Activated gamma-delta T cell (primary cell): ENCODE results near the gene HSD17B14.
A peak's percentile ranks its signal among the peaks of the same experiment; 100 is the strongest.
"Not testable (repeated sequence)": the region's sequence is repeated elsewhere in the genome, so short reads cannot be mapped to it uniquely, and the experiment has no call there.

Experiments
- DNase-seq: peaks from one replicate; lab custom pipeline; 2025; lab: John Stamatoyannopoulos, UW

HSD17B14 gene

DNA sequence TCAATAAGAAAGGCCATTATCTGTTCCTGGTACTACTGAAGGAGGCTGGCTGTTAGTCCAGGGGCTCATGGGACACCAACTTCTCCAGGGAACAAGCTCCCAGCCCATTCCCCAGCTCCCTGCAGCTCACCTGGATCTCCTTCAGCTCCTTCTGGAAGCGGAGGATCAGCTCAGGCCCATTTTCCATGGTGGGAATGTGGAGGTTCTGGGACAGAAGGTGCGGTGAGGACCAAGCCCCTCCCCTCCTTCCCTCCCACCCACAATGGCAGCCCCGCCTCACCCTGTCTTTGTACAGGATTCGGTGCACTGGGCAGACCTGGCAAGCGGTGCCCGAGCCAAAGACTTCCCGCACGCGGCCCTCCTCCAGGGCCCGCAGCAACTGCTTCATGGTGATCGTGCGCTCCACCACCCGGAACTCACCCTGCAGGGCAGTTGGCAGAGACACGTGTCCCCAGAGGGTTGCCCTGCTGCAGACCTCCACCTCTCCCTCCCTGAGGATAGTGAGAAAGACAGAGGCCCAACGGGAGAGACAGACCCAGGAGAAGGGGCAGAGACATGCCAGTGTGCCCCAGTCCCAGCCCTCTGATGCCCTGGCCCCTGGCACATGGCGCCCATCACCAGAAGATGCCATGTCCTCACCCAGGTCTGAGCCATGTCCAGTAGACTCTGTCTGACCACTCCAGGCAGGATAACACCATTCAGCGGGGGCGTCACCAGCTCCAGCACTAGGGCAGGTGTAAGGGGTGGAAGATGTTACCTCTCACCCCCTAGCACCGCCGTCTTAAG, 39.8 kb downstream of the HSD17B14 start:
- no peak for DNase-seq

DNA sequence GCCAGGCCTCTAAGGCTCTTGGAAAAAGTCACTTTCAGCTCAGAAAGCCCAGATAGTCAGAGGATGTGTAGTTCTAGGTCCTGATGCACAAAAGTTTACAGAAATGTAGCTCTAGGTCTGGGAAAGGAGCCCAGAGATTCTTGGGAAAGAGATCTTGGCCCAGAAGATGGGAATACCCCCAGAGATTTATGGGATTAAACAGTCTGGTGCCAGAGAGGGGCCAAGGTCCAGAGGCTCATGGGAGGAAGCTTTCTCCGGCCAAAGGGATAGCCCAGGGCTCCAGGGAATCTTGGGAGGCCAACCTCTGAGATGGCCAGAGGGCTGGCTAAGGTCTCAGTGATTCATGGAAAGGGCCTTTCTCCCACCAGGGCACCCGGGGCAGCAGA, 40.6 kb downstream of the HSD17B14 start:
- DNase-seq, result no peak

DNA sequence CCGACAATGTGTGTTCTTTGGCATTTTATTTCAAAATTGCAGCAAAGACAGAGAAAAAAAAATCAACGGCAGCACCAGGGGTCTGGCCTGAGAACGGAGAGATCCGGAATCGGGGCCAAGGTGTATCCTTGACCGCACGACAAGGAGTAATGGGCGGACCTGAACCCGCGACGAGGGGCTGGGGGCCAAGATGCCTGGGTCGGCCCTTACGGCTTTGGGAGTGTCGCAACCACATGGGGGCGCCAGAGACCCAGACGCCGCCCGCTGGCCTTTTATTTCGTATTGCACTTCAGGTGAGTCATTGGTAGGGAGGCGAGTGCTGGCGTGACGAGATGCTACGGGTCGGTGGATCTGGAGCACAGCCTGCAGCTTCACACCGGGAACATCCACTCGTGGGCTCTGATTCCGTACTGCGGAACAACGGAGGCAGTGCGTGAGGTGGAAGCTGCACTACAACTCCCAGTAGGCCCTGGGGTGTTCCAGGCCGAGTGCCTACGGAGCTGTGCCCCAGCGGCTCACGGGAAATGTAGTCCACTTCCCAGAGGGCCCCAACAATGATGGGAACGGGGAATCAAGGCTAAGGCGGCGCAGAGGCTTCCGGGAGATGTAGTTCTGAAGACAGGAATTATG, 41.1 kb downstream of the HSD17B14 start:
- DNase-seq, result peak; percentile 43

DNA sequence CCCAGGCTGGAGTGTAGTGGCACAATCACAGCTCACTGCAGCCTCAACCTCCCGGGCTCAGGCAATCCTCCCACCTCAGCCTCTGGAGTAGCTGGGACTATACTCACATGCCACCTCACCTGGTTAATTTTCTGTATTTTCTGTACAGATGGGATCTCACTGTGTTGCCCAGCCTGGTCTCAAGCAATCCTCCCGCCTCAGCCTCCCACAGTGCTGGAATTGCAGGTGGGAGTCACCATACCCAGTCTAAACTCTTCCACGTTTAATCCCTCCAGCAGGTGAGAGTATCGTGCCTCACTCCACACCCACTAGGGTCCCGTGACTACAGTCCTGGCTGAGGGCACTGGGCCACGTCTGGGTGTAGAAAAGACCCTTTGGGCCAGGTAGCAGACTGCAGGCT, 42.0 kb downstream of the HSD17B14 start:
- no peak for DNase-seq

DNA sequence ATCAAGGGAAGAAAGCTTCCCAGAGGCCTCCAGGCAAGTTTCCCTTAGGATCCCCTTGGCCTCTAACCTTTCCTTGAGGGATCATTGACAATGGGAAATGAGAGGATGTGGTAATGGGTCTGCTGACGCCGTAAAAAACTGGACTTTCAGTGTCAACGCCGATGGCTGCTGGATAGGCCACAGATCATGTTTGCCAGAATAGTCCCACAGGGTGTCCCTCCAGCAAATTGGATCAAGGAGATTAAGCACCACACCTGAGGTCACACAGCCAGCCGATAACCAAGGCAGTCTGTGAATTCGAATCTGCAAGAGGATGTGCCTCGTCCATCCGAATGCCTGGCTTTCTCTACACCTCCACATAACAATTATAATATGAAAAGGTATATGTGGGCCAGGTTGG, 43.0 kb downstream of the HSD17B14 start:
- no peak for DNase-seq

DNA sequence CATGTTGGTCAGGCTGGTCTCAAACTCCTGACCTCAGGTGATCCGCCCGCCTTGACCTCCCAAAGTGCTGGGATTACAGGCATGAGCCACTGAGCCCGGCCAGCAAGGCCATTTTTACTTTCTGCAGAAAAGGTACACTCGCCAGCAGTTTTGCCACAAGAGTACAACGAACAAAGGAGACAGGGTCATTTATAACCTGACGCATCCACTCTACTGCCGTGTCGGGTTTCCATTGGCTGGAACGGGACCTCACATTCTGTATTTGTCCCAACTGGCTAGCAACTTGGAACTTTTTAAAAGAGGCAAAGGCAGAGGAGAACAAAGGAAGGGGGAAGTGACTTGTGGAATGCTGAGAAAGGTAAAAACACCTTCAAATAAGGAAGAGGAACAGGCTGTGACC, 49.0 kb downstream of the HSD17B14 start:
- DNase-seq, result not testable (repeated sequence)

DNA sequence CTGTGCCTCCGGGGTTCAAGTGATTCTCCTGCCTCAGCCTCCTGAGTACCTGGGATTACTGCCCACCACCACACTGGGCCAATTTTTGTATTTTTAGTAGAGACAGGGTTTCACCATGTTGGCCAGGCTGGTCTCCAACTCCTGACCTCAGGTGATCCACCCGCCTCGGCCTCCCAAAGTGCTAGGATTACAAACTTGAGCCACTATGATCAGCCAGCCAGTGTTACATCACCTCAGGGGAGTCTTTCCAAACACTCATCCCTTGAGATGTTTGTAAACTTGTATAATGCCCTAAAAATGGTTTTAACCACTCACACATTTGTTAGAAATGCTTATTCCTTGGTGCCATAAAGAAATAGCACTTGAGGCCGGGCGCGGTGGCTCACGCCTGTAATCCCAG, 49.9 kb downstream of the HSD17B14 start:
- not testable (repeated sequence) for DNase-seq

DNA sequence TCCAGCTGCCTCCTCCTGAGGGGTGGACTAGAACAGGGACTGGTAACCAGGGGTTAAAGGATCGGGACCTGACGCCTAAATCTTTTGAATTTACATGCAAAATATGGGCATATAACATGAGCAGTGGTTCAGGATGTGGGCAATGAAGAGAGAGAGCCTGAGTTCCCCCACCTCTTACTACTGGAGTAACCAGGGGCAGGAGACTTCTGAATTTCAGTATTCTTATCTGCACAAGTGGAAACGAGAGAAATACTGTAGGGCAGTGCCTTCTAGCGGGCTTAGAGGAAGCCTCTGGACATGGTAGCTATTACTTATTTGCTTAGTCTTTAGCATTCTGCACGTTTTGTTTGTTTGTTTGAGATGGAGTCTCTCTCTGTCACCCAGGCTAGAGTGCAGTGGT, 51.8 kb downstream of the HSD17B14 start:
- no peak for DNase-seq

DNA sequence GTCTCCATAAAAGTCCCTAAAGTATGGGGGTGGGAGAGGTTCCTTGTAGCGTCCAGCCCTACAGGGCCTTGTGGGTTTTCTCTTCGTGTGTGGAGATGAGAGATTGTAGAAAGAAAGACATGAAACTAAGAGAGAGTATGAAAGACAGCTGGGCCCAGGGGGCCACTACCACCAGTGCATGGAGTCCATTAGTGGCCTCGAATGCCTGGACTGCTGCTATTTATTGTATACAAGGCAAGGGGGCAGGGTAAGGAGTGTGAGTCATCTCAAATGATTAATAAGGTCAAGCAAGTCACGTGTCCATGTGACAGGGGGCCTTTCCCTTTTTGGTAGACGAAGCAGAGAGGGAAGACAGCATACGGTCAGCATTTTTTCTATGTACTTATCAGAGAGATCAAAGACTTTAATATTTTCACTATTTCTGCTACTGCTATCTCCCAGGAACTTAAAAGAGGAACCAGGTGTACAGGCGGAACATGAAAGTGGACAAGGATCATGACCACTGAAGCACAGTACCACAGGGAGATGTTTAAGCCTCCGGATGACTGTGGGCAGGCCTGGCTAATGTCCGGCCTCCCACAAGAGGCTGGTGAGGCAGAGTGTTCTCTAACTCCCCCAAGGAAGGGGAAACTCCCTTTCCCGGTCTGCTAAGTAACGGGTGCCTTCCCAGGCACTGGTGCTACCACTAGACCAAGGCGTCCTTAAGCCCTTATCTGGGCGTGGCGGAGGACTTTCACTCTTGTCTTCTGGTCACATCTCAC, 55.5 kb downstream of the HSD17B14 start:
- no peak for DNase-seq

DNA sequence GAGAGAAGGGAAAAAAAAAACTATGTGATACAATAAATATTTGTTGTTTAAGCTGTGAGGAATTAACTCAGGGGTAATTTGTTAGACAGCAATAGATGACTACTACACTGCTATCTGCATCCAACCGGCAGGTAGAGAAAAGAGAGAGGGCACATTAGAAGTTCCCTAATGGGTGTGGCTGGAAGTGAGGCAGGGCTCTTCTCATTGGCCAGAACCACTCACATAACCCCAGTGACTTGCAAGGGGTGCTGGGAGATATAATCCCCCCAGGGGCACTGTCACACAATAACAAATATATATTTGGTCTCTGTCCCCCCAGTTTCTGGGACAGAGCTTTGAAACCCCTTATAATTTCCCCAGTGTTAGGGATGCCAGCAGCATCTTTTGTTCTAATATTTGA, 56.7 kb downstream of the HSD17B14 start:
- no peak for DNase-seq

DNA sequence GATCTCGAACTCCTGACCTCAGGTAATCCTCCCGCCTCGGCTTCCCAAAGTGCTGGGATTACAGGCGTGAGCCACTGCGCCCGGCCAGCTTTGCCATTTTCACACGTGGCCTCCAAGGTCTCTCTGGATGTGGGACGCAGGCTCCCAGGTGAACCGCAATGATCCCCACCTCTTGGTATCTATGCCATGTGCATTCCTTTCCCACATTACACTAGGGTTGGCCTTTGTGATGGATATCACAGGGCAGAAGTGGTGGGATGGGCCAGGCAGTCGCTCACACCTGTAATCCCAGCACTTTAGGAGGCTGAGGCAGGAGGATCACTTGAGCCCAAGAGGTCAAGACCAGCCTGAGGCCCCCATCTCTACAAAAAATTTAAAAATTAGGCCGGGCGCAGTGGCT, 58.6 kb downstream of the HSD17B14 start:
- DNase-seq, result no peak

DNA sequence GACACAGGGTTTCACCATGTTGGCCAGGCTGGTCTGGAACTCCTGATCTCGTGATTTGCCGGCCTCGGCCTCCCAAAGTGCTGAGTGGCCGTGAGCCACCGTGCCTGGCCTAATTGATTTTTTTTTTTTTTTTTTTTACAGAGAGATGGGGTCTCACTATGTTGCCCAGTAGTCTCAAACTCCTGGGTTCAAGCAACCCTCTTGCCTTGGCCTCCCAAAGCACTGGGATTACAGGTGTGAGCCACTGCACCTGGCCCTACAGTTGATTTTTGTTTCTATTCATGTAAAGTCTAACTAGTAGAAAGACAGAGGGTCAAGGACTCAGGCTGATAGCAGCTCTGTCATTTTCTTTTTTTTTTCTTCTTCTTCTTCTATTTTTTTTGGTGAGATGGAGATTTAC, 59.2 kb downstream of the HSD17B14 start:
- no peak for DNase-seq

DNA sequence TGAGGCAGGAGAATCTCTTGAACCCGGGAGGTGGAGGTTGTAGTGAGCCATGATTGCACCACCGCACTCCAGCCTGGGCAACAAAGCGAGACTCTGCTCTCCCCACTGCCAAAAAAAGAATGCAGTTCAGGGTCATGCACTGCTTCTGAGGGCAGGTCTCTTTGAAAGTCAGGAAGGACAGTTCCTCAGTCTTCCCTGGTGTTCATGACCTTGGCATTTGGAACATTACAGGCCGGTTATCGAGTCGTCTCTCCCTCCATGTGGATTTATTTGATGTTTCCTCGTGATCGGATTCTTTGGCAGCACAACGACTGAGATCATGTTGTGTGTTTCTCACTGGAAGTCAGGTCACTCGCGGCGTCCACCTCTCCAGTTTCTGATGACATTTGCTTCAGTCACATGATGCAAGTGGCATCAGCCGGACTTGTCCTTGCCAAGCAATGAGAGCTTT, 63.8 kb downstream of the HSD17B14 start:
- no peak for DNase-seq

DNA sequence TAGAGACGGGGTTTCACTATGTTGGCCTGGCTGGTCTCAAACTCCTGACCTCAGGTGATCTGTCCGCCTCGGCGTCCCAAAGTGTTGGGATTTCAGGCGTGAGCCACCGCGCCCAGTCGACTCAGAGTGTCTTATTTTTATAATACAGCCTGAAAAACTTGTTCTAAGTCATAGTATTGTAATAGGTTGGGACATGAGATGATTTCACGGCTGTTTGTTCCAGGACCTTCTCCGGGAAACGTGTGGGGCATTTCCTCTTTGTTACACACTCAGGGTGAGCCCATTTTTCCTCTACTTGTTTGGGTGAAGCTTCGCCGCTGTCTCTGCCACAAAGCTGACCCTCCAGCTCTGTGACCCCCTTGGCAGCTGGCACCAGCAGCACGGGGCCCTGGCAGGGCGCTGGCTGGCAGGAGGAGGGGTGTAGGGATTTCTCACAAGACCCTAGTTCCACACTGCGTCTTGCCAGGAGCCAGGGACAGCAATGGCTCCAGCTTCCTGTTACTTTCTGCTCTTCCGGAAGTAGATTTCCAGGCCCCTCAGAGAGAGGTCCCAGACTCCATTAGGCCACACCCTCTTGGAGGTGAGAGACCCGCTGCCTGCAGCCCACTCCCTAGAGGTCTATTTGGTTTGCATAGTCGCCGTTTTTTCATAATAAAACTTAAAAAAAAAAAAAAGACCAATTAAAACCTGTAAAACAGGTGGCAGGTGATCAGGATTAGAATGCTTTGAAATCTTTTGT, 65.4 kb downstream of the HSD17B14 start:
- DNase-seq, result no peak

DNA sequence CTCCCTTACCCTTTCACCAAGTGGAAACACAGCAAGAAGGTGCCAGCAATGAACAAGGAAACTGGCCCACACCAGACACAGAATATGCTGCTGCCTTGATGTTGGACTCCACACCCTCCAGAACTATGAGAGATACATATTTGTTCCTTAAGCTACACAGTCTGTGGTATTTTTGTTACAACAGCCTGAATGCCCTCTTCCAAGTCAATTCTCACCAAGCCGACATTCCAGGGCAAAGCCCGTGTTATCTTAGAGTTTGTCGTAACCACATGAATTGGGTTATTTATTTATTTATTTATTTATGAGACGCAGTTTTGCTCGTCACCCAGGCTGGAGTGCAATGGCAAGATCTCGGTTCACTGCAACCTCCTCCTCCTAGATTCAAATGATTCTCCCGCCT, 66.0 kb downstream of the HSD17B14 start:
- DNase-seq, result no peak

DNA sequence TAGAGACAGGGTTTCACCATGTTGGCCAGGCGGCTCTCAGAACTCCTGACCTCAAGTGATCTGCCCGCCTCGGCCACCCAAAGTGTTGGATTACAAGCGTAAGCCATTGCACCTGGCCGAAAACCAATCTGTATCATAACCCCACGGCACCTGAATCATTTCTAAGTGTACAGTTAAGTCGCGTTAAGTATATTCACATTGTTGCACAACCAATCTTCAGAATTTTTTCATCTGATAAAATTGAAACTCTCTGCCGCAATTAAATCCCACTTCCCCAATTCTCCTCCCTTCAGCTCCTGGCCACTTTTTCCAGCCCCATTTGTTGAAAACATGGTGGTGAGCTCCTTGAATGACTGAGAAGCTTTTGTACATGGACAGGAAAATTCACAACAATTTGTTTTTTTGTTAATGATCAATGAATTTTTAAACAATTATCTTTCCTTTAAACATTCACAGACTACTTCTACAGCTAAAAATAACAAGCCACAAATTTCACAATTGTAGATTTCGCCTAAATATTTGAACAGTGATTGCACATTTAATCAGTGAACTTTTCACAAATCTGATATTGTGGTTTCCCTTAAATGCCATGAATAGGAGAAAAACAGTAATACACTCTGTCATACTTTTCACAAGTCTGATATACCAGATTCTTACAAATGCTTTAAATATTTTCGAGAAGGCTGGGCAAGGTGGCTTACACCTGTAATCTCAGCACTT, 67.1 kb downstream of the HSD17B14 start:
- DNase-seq, result no peak

DNA sequence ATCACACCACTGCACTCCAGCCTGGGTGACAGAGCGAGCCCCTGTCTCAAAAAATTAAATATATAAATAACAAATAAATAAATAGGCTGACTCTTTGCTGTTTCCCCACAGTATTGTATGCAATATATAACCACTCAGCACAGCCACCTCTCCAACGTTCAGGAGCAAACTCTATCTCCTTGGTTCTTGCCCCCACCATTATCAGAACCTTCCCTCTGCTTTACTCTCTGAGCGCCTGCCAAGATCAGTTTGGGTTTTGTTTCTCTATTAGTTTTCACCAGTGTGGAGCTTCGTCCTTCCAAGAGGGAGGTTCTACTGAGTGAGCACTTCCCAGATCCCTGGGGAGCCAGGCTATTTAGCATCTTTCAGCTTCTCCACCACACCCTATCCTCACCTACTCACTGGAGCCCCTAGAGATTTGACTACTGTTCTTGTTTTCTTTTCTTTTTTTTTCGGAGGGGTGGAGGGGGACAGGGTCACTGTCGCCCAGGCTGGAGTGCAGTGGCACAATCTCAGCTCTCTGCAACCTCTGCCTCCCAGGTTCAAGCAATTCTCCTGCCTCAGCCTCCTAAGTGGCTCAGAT, 68.0 kb downstream of the HSD17B14 start:
- DNase-seq, result not testable (repeated sequence)

DNA sequence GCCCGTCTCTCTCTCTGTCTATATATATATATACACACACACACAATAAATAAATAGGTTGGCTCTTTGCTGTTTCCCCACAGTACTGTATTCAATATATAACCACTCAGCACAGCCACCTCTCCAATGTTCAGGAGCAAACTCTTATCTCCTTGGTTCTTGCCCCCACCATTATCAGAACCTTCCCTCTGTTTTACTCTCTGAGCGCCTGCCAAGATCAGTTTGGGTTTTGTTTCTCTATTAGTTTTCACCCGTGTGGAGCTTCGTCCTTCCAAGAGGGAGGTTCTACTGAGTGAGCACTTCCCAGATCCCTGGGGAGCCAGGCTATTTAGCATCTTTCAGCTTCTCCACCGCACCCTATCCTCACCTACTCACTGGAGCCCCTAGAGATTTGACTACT, 70.5 kb downstream of the HSD17B14 start:
- DNase-seq, result not testable (repeated sequence)
